HepG2 (cell line): ENCODE measurements around the gene GNG12. TPM values are rescaled to one million over a fixed set of nuclear protein-coding genes. Genes with fewer than 3 reads are reported as not detected.

Experiments used
- AKAP8 ChIP-seq: sonication (generic); formaldehyde crosslinking; IDR thresholded peaks from 2 replicates; pipeline ENCODE4 v1.5.1; 2020; ENCODE audit warnings: mild to moderate bottlenecking, missing genetic modification reagents
- ELF1 ChIP-seq: sonication (generic); formaldehyde crosslinking; IDR thresholded peaks from 2 replicates; pipeline ENCODE4 v1.4.0; 2020; ENCODE audit warnings: missing genetic modification reagents
- FOXP1 ChIP-seq, 2 experiments: fragments of 450-650 bp in 1 of 2; IDR thresholded peaks; 2 replicates each; pipeline ENCODE4 v1.6.1; 2017 to 2018; ENCODE audit warnings: antibody characterized with exemption in 1 of 2
- HIVEP1 ChIP-seq: sonication (generic); formaldehyde crosslinking; IDR thresholded peaks from 2 replicates; pipeline ENCODE4 v1.4.0; 2020; ENCODE audit warnings: mild to moderate bottlenecking, missing genetic modification reagents
- MAFF ChIP-seq: IDR thresholded peaks from 2 replicates; pipeline ENCODE4 v1.6.1; 2011; ENCODE audit warnings: low read depth, low read length, improper control_type of control experiment
- NFAT5 ChIP-seq: sonication (generic); formaldehyde crosslinking; IDR thresholded peaks from 2 replicates; pipeline ENCODE4 v1.4.0; 2020; ENCODE audit warnings: missing genetic modification reagents
- RBFOX2 ChIP-seq: fragments of 200-400 bp; formaldehyde crosslinking; IDR thresholded peaks from 2 replicates; pipeline ENCODE4 v1.6.1; 2017; ENCODE audit warnings: low read depth, mild to moderate bottlenecking, low read length
- RFX1 ChIP-seq: fragments of 450-650 bp; IDR thresholded peaks from 2 replicates; pipeline ENCODE4 v1.6.1; 2017
- SATB2 ChIP-seq: sonication (generic); formaldehyde crosslinking; IDR thresholded peaks from 2 replicates; pipeline ENCODE4 v1.5.0; 2020; ENCODE audit warnings: missing genetic modification reagents
- TEAD2 ChIP-seq: sonication (generic); formaldehyde crosslinking; IDR thresholded peaks from 2 replicates; pipeline ENCODE4 v1.9.0; 2021; ENCODE audit warnings: missing genetic modification reagents
- ZEB1 ChIP-seq: IDR thresholded peaks from 2 replicates; pipeline ENCODE4 v1.6.1; 2012; ENCODE audit warnings: mild to moderate bottlenecking, low read depth, inconsistent platforms; ENCODE audit not compliant: insufficient replicate concordance
- ZKSCAN8 ChIP-seq: IDR thresholded peaks from 2 replicates; pipeline ENCODE4 v1.6.1; 2016; ENCODE audit warnings: borderline replicate concordance, missing genetic modification reagents, missing compliant biosample characterization
- ZNF121 ChIP-seq: sonication (generic); formaldehyde crosslinking; IDR thresholded peaks from 2 replicates; pipeline ENCODE4 v1.5.0; 2020; ENCODE audit warnings: mild to moderate bottlenecking, missing genetic modification reagents
- ZNF253 ChIP-seq: sonication (generic); formaldehyde crosslinking; IDR thresholded peaks from 2 replicates; pipeline ENCODE4 v1.8.0; 2022; ENCODE audit warnings: mild to moderate bottlenecking, missing genetic modification reagents, borderline replicate concordance
- ZNF292 ChIP-seq: sonication (generic); formaldehyde crosslinking; IDR thresholded peaks from 2 replicates; pipeline ENCODE4 v1.8.1; 2022; ENCODE audit warnings: mild to moderate bottlenecking, low read depth, missing genetic modification reagents, borderline replicate concordance
- ZNF337 ChIP-seq: sonication (generic); formaldehyde crosslinking; IDR thresholded peaks from 2 replicates; pipeline ENCODE4 v1.5.1; 2020; ENCODE audit warnings: missing genetic modification reagents, low read depth, mild to moderate bottlenecking, borderline replicate concordance
- ZNF616 ChIP-seq: sonication (generic); formaldehyde crosslinking; IDR thresholded peaks from 2 replicates; pipeline ENCODE4 v1.5.0; 2020; ENCODE audit warnings: low read depth, mild to moderate bottlenecking, missing genetic modification reagents
- ZNF670 ChIP-seq: sonication (generic); formaldehyde crosslinking; IDR thresholded peaks from 2 replicates; pipeline ENCODE4 v1.8.0; 2022; ENCODE audit warnings: mild to moderate bottlenecking, missing genetic modification reagents, borderline replicate concordance
- ZNF761 ChIP-seq: sonication (generic); formaldehyde crosslinking; conservative IDR thresholded peaks from 2 replicates; pipeline ENCODE4 v1.4.0; 2020; ENCODE audit warnings: mild to moderate bottlenecking, missing genetic modification reagents
- ZNF766 ChIP-seq: sonication (generic); formaldehyde crosslinking; IDR thresholded peaks from 2 replicates; pipeline ENCODE4 v1.5.0; 2020; ENCODE audit warnings: missing genetic modification reagents, borderline replicate concordance
- ZNF768 ChIP-seq: sonication (generic); formaldehyde crosslinking; IDR thresholded peaks from 2 replicates; pipeline ENCODE4 v1.4.0; 2020; ENCODE audit warnings: missing genetic modification reagents
- polyA plus RNA-seq, 8 experiments: library from polyadenylated mRNA; depleted of rRNA in 3 of 8; stranded (reverse) in 7 of 8; unstranded in 1 of 8; fragments of >200 nt; fragmentation: Illumina TruSeq in 4 of 8; extraction: Trizol in 4 of 8; gene quantifications; 2 replicates each; pipeline versions ENCODE4 v1.2.1 to v1.2.3, GENCODE V29; 2011 to 2016; ENCODE audit warnings: low read depth in 4 of 8, missing spikeins in 1 of 8, mixed read lengths in 1 of 8; ENCODE audit not compliant: insufficient read depth in 1 of 8
- total RNA-seq, 5 experiments: library from RNA; depleted of rRNA; stranded (reverse); fragments of >200 nt; fragmentation: Illumina TruSeq; extraction: Trizol; gene quantifications; 2 replicates each; pipeline ENCODE4 v1.2.3, GENCODE V29; 2016; ENCODE audit warnings: low read depth in 1 of 5

The GNG12 gene
- total and polyA plus RNA-seq, 2 of the 13 experiments (the other 11 are each of a cell fraction or from before 2014, with no cell fraction given): 0.11 TPM

DNA sequence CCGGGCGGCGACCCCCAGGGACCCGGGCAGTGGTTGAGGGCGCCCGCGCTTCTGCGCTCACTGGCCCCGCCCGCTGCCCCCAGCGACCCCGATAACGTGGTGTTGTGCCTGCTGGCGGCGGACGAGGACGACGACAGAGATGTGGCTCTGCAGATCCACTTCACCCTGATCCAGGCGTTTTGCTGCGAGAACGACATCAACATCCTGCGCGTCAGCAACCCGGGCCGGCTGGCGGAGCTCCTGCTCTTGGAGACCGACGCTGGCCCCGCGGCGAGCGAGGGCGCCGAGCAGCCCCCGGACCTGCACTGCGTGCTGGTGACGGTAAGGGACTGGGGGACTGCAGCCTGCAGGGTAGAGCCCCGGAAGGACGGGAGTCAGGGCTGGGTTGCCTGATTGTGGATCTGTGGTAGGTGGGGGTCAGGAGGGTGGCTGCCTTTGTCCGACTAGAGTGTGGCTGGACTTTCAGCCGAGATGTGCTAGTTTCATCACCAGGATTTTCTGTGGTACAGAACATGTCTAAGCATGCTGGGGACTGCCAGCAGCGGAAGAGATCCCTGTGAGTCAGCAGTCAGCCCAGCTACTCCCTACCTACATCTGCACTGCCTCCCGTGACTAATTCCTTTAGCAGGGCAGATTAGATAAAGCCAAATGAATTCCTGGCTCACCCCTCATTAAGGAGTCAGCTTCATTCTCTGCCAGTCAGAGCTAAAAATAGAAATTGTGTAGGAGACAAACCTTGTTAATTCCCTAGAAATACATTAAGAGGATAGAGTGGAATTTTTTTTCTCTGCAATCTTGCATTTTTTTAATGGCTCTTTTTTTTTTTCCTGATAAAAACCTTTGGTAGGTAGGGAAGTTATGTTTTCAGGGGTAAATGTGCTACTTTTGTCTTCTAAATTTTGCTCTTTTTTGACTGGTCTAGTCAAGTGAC lies 146.7 kb downstream of the GNG12 start (continued):
- TF ChIP-seq ZKSCAN8 (CRISPR knock-in tag) (peak; percentile 44), ZNF766 (CRISPR knock-in tag) (0 out of 2 replicates have a peak, but pooled peaks have one; percentile 58), FOXP1 (IDR thresholded peaks at IDR 0.05) (no peak), FOXP1 (CRISPR knock-in tag; IDR thresholded peaks at IDR 0.05) (no peak), ZNF253 (peak; percentile 48; the same call in 1 of the 2 replicates), ZNF292 (peak; percentile 58), ELF1 (CRISPR knock-in tag) (peak; percentile 43; the same call in 1 of the 2 replicates), ZNF337 (peak; percentile 82; the same call in 1 of the 2 replicates), RFX1 (no peak), RBFOX2 (peak; percentile 94), HIVEP1 (peak; percentile 71; the same call in 1 of the 2 replicates), SATB2 (no peak), AKAP8 (CRISPR knock-in tag) (peak; percentile 97), NFAT5 (no peak), ZNF121 (CRISPR knock-in tag) (peak; percentile 62), ZNF670 (CRISPR knock-in tag) (no peak), MAFF (0 out of 2 replicates have a peak, but pooled peaks have one; percentile 63), ZEB1 (peak; percentile 52), ZNF761 (0 out of 2 replicates have a peak, but pooled peaks have one; percentile 49), TEAD2 (no peak), ZNF616 (CRISPR knock-in tag) (0 out of 2 replicates have a peak, but pooled peaks have one; percentile 43), ZNF768 (CRISPR knock-in tag) (peak; percentile 37; the same call in 1 of the 2 replicates)
